ENCODE results near the gene PALM3. TPM values are rescaled to one million over a fixed set of nuclear protein-coding genes. Genes with fewer than 3 reads are reported as not detected.

The PALM3 gene
- total RNA-seq: not detected
- polyA plus RNA-seq: not detected

GRCh38 chr19:14061751-14062557 lies at the start of gene PALM3:
PALM3 (minus strand) TSS chr19:14062076; CDS start chr19:14061980, 96 bp downstream.
- no peaks in the 10 kb centered on the region for H3K36me3 ChIP-seq (ENCODE audit: control insufficient read depth, insufficient read depth, low read length)
- peaks cover 14% of the 10 kb centered on the region for H3K27me3 ChIP-seq (ENCODE audit: control insufficient read depth, insufficient read depth, low read length)
- ATAC-seq (ENCODE audit: low read depth in 2 of 2): no peak
- no peak within 1 kb of the TSS for H3K27ac ChIP-seq (ENCODE audit: insufficient read depth, low read length, poor library complexity, severe bottlenecking)
- no peaks in the 10 kb centered on the region for H3K36me3 Mint-ChIP-seq
- no peak within 1 kb of the TSS for H3K4me3 ChIP-seq (ENCODE audit: low read depth, low read length)
- peaks cover 0 to 21% (median 3%) of the 10 kb centered on the region in 4 donors for H3K4me1 Mint-ChIP-seq
- no peaks in the 10 kb centered on the region for H3K9me3 ChIP-seq (ENCODE audit: control insufficient read depth in 2 of 2, low read length in 2 of 2)
- H3K27me3 Mint-ChIP-seq: peaks cover 39% of the 10 kb centered on the region
- peaks cover 0 to 1% (median 0%) of the 10 kb centered on the region in 7 donors for H3K9me3 Mint-ChIP-seq
- H3K27ac Mint-ChIP-seq: no peak within 1 kb of the TSS
- H3K4me1 ChIP-seq (ENCODE audit: control insufficient read depth, insufficient read depth, low read length, poor library complexity, severe bottlenecking): peaks cover 17% of the 10 kb centered on the region
- no peak within 1 kb of the TSS for H3K4me3 Mint-ChIP-seq
- DNase-seq: no peak

- Histone ChIP-seq H3K27ac (ENCODE audit: insufficient read depth, low read length, poor library complexity, severe bottlenecking) (no peak overlapping the region), H3K27me3 (ENCODE audit: control insufficient read depth, insufficient read depth, low read length) (no peaks in the 10 kb centered on the region), H3K4me1 (ENCODE audit: control insufficient read depth, insufficient read depth, low read length, poor library complexity, severe bottlenecking) (peaks cover 37% of the 10 kb centered on the region), H3K9me3 (ENCODE audit: control insufficient read depth in 2 of 2, low read length in 2 of 2) (no peaks in the 10 kb centered on the region), H3K36me3 (ENCODE audit: control insufficient read depth, insufficient read depth, low read length) (no peaks in the 10 kb centered on the region), H3K4me3 (ENCODE audit: low read depth, low read length) (no peak overlapping the region)
- ATAC-seq (ENCODE audit: low read depth in 2 of 2) (no peak), DNase-seq (no peak)
- H3K9me3 Mint-ChIP-seq: no peaks in the 10 kb centered on the region
- peak overlapping the region in 1 of 4 donors; percentile 32 for H3K4me3 Mint-ChIP-seq
- H3K27ac Mint-ChIP-seq: peak overlapping the region in 1 of 3 donors; percentile 23
- H3K4me1 Mint-ChIP-seq: peaks cover 0 to 58% (median 24%) of the 10 kb centered on the region in 4 donors
- no peaks in the 10 kb centered on the region for H3K36me3 Mint-ChIP-seq
- no peaks in the 10 kb centered on the region for H3K27me3 Mint-ChIP-seq
Measured at GRCh38 chr19:14111486-14111885, 49.6 kb upstream of the PALM3 start.

- Histone ChIP-seq H3K4me1 (ENCODE audit: control insufficient read depth, insufficient read depth, low read length, poor library complexity, severe bottlenecking) (peaks cover 28% of the 10 kb centered on the region), H3K27ac (ENCODE audit: insufficient read depth, low read length, poor library complexity, severe bottlenecking) (no peak overlapping the region), H3K9me3 (ENCODE audit: control insufficient read depth in 2 of 2, low read length in 2 of 2) (no peaks in the 10 kb centered on the region), H3K4me3 (ENCODE audit: low read depth, low read length) (no peak overlapping the region), H3K36me3 (ENCODE audit: control insufficient read depth, insufficient read depth, low read length) (peaks cover 4% of the 10 kb centered on the region), H3K27me3 (ENCODE audit: control insufficient read depth, insufficient read depth, low read length) (no peaks in the 10 kb centered on the region)
- H3K36me3 Mint-ChIP-seq: no peaks in the 10 kb centered on the region
- H3K4me1 Mint-ChIP-seq: peaks cover 0 to 50% (median 17%) of the 10 kb centered on the region in 4 donors
- DNase-seq (no peak), ATAC-seq (ENCODE audit: low read depth in 2 of 2) (no peak)
- H3K9me3 Mint-ChIP-seq: no peaks in the 10 kb centered on the region
- no peaks in the 10 kb centered on the region for H3K27me3 Mint-ChIP-seq
- peak overlapping the region in 1 of 3 donors; percentile 23 for H3K27ac Mint-ChIP-seq
- H3K4me3 Mint-ChIP-seq: no peak overlapping the region
Measured at GRCh38 chr19:14110650-14111049, 48.8 kb upstream of the PALM3 start.

- peak overlapping the region in 1 of 3 donors; percentile 62 for H3K27ac Mint-ChIP-seq
Measured at GRCh38 chr19:14107581-14108461, 45.9 kb upstream of the PALM3 start.

GRCh38 chr19:14106840-14107239 lies 45.0 kb upstream of the PALM3 start:
- H3K9me3 ChIP-seq (ENCODE audit: control insufficient read depth in 2 of 2, low read length in 2 of 2): no peaks in the 10 kb centered on the region
- H3K4me3 Mint-ChIP-seq: no peak overlapping the region
- H3K9me3 Mint-ChIP-seq: no peaks in the 10 kb centered on the region
- ATAC-seq (ENCODE audit: low read depth in 2 of 2) (no peak), DNase-seq (no peak)
- H3K4me1 Mint-ChIP-seq: peaks cover 0 to 17% (median 7%) of the 10 kb centered on the region in 4 donors
- peaks cover 19% of the 10 kb centered on the region for H3K36me3 ChIP-seq (ENCODE audit: control insufficient read depth, insufficient read depth, low read length)
- no peaks in the 10 kb centered on the region for H3K27me3 ChIP-seq (ENCODE audit: control insufficient read depth, insufficient read depth, low read length)
- no peak overlapping the region for H3K27ac ChIP-seq (ENCODE audit: insufficient read depth, low read length, poor library complexity, severe bottlenecking)
- no peaks in the 10 kb centered on the region for H3K27me3 Mint-ChIP-seq
- no peaks in the 10 kb centered on the region for H3K36me3 Mint-ChIP-seq
- H3K4me3 ChIP-seq (ENCODE audit: low read depth, low read length): no peak overlapping the region
- H3K27ac Mint-ChIP-seq: no peak overlapping the region
- H3K4me1 ChIP-seq (ENCODE audit: control insufficient read depth, insufficient read depth, low read length, poor library complexity, severe bottlenecking): peaks cover 3% of the 10 kb centered on the region

More at GRCh38 chr19:14107581-14108461, 45.9 kb upstream of the PALM3 start:
- H3K9me3 ChIP-seq (ENCODE audit: control insufficient read depth in 2 of 2, low read length in 2 of 2): no peaks in the 10 kb centered on the region
- Mint-ChIP-seq H3K27me3 (no peaks in the 10 kb centered on the region), H3K4me1 (peaks cover 0 to 27% (median 9%) of the 10 kb centered on the region in 4 donors), H3K4me3 (no peak overlapping the region), H3K9me3 (no peaks in the 10 kb centered on the region), H3K36me3 (no peaks in the 10 kb centered on the region)
- H3K27ac ChIP-seq (ENCODE audit: insufficient read depth, low read length, poor library complexity, severe bottlenecking): no peak overlapping the region
- ATAC-seq (ENCODE audit: low read depth in 2 of 2): no peak
- no peaks in the 10 kb centered on the region for H3K27me3 ChIP-seq (ENCODE audit: control insufficient read depth, insufficient read depth, low read length)
- H3K4me1 ChIP-seq (ENCODE audit: control insufficient read depth, insufficient read depth, low read length, poor library complexity, severe bottlenecking): peaks cover 12% of the 10 kb centered on the region
- no peak for DNase-seq
- peaks cover 12% of the 10 kb centered on the region for H3K36me3 ChIP-seq (ENCODE audit: control insufficient read depth, insufficient read depth, low read length)
- no peak overlapping the region for H3K4me3 ChIP-seq (ENCODE audit: low read depth, low read length)

GRCh38 chr19:14105680-14106079 lies 43.8 kb upstream of the PALM3 start:
- Histone ChIP-seq H3K4me1 (ENCODE audit: control insufficient read depth, insufficient read depth, low read length, poor library complexity, severe bottlenecking) (no peaks in the 10 kb centered on the region), H3K27me3 (ENCODE audit: control insufficient read depth, insufficient read depth, low read length) (no peaks in the 10 kb centered on the region), H3K4me3 (ENCODE audit: low read depth, low read length) (no peak overlapping the region), H3K27ac (ENCODE audit: insufficient read depth, low read length, poor library complexity, severe bottlenecking) (no peak overlapping the region), H3K36me3 (ENCODE audit: control insufficient read depth, insufficient read depth, low read length) (peaks cover 25% of the 10 kb centered on the region), H3K9me3 (ENCODE audit: control insufficient read depth in 2 of 2, low read length in 2 of 2) (no peaks in the 10 kb centered on the region)
- DNase-seq: no peak
- peak overlapping the region in 1 of 3 donors; percentile 42 for H3K27ac Mint-ChIP-seq
- peaks cover 0 to 7% (median 4%) of the 10 kb centered on the region in 4 donors for H3K4me1 Mint-ChIP-seq
- no peaks in the 10 kb centered on the region for H3K9me3 Mint-ChIP-seq
- H3K4me3 Mint-ChIP-seq: no peak overlapping the region
- no peaks in the 10 kb centered on the region for H3K27me3 Mint-ChIP-seq
- no peak for ATAC-seq (ENCODE audit: low read depth in 2 of 2)
- H3K36me3 Mint-ChIP-seq: peaks cover 4% of the 10 kb centered on the region

GRCh38 chr19:14103310-14103709 lies 41.4 kb upstream of the PALM3 start:
- no peak overlapping the region for H3K4me3 ChIP-seq (ENCODE audit: low read depth, low read length)
- no peak overlapping the region for H3K27ac ChIP-seq (ENCODE audit: insufficient read depth, low read length, poor library complexity, severe bottlenecking)
- H3K4me3 Mint-ChIP-seq: no peak overlapping the region
- no peaks in the 10 kb centered on the region for H3K9me3 ChIP-seq (ENCODE audit: control insufficient read depth in 2 of 2, low read length in 2 of 2)
- no peaks in the 10 kb centered on the region for H3K27me3 ChIP-seq (ENCODE audit: control insufficient read depth, insufficient read depth, low read length)
- DNase-seq (no peak), ATAC-seq (ENCODE audit: low read depth in 2 of 2) (no peak)
- H3K27ac Mint-ChIP-seq: no peak overlapping the region
- H3K36me3 ChIP-seq (ENCODE audit: control insufficient read depth, insufficient read depth, low read length): peaks cover 28% of the 10 kb centered on the region
- H3K4me1 ChIP-seq (ENCODE audit: control insufficient read depth, insufficient read depth, low read length, poor library complexity, severe bottlenecking): no peaks in the 10 kb centered on the region
- no peaks in the 10 kb centered on the region for H3K9me3 Mint-ChIP-seq
- H3K27me3 Mint-ChIP-seq: no peaks in the 10 kb centered on the region
- H3K4me1 Mint-ChIP-seq: peaks cover 0 to 5% (median 0%) of the 10 kb centered on the region in 4 donors
- H3K36me3 Mint-ChIP-seq: peaks cover 5% of the 10 kb centered on the region

All from CD4-positive, CD25-positive, alpha-beta regulatory T cell (primary cell).